Activated CD4-positive, alpha-beta T cell treated with anti-CD3 and anti-CD28 coated beads, Interleukin-2, amount 10 ng/mL, durations not matched to agents 7 days and 5 days (primary cell): ENCODE measurements around the gene NPR1. TPM values are rescaled to one million over a fixed set of nuclear protein-coding genes. Genes with fewer than 3 reads are reported as not detected.
A peak's percentile ranks its signal among the peaks of the same experiment; 100 is the strongest.
"Not testable (repeated sequence)": the region's sequence is repeated elsewhere in the genome, so short reads cannot be mapped to it uniquely, and the experiment has no call there.

ENCODE experiments used
- CTCF ChIA-PET: fragments of 350-600 bp; sonication (Branson Sonifier 250); formaldehyde crosslinking; loops from one replicate; lab custom pipeline; 2021; ENCODE audit warnings: antibody characterized with exemption; lab: Charles Lee
- POLR2A ChIA-PET: fragments of 350-600 bp; sonication (Branson Sonifier 250); formaldehyde crosslinking; loops from one replicate; lab custom pipeline; 2021; ENCODE audit warnings: antibody characterized with exemption; lab: Charles Lee
- DNase-seq: peaks from one replicate; pipeline ENCODE4 v3.0.0-alpha.2; 2020
- H3K27ac Mint-ChIP-seq: one replicate; pipeline ENCODE4 v1.8.0; 2021; ENCODE audit warnings: mild to moderate bottlenecking, moderate library complexity, mixed read lengths
- H3K27me3 Mint-ChIP-seq: one replicate; pipeline ENCODE4 v1.8.0; 2021; ENCODE audit warnings: mixed read lengths
- H3K36me3 Mint-ChIP-seq: one replicate; pipeline ENCODE4 v1.8.0; 2021; ENCODE audit warnings: low read depth, mixed read lengths
- H3K4me1 Mint-ChIP-seq: one replicate; pipeline ENCODE4 v1.8.0; 2021; ENCODE audit warnings: mixed read lengths
- H3K4me3 Mint-ChIP-seq: one replicate; pipeline ENCODE4 v1.8.0; 2021; ENCODE audit warnings: mild to moderate bottlenecking, moderate library complexity, mixed read lengths
- H3K9me3 Mint-ChIP-seq: one replicate; pipeline ENCODE4 v1.8.0; 2021; ENCODE audit warnings: mixed read lengths
- total RNA-seq, 2 experiments: library from RNA; stranded (reverse); gene quantifications; one replicate each; pipeline ENCODE4 v1.2.3, GENCODE V29; 2021

Gene NPR1
- total RNA-seq, 2 experiments from 2014 or later, result not detected

GRCh38 chr1:153711026-153711425 lies 32.5 kb downstream of the NPR1 start:
- no peaks in the 10 kb centered on the region for H3K4me1 Mint-ChIP-seq

GRCh38 chr1:153716211-153716610 lies 37.7 kb downstream of the NPR1 start:
- H3K36me3 Mint-ChIP-seq, POLR2A ChIA-PET, H3K4me3 Mint-ChIP-seq, H3K4me1 Mint-ChIP-seq, H3K9me3 Mint-ChIP-seq, H3K27ac Mint-ChIP-seq, H3K27me3 Mint-ChIP-seq, DNase-seq, CTCF ChIA-PET: not testable (repeated sequence)

More at GRCh38 chr1:153711026-153711425, 32.5 kb downstream of the NPR1 start:
- H3K4me3 Mint-ChIP-seq, result no peak overlapping the region
- POLR2A ChIA-PET, result interaction anchor here (0.6 kb wide), 1 partner anchor 52 kb away, joined by 4 read pairs; no protein-coding TSS in a partner anchor
- no peaks in the 10 kb centered on the region for H3K9me3 Mint-ChIP-seq
- peaks cover 12% of the 10 kb centered on the region for H3K27me3 Mint-ChIP-seq
- H3K36me3 Mint-ChIP-seq, result no peaks in the 10 kb centered on the region
- DNase-seq, result no peak
- CTCF ChIA-PET, result interaction anchor here (0.6 to 1.9 kb wide), 2 partner anchors 25 to 503 kb away, joined by 4 read pairs; no protein-coding TSS in a partner anchor
- no peak overlapping the region for H3K27ac Mint-ChIP-seq

GRCh38 chr1:153717330-153717729 lies 38.8 kb downstream of the NPR1 start:
- CTCF ChIA-PET, result interaction anchor here (0.7 kb wide), 1 partner anchor 205 kb away, joined by 3 read pairs; no protein-coding TSS in a partner anchor
- POLR2A ChIA-PET, result no interaction called here
- Mint-ChIP-seq H3K27ac (no peak overlapping the region), H3K4me1 (no peaks in the 10 kb centered on the region), H3K9me3 (no peaks in the 10 kb centered on the region), H3K36me3 (no peaks in the 10 kb centered on the region), H3K4me3 (no peak overlapping the region), H3K27me3 (peaks cover 9% of the 10 kb centered on the region)
- no peak for DNase-seq

GRCh38 chr1:153723687-153724086 lies 45.2 kb downstream of the NPR1 start:
- Mint-ChIP-seq H3K4me1 (peaks cover 14% of the 10 kb centered on the region), H3K27me3 (no peaks in the 10 kb centered on the region), H3K4me3 (no peak overlapping the region), H3K36me3 (peaks cover 4% of the 10 kb centered on the region), H3K27ac (peak overlapping the region; percentile 19), H3K9me3 (no peaks in the 10 kb centered on the region)
- ChIA-PET POLR2A (no interaction called here), CTCF (no interaction called here)
- no peak for DNase-seq

GRCh38 chr1:153724634-153725033 lies 46.1 kb downstream of the NPR1 start:
- H3K27ac Mint-ChIP-seq, H3K9me3 Mint-ChIP-seq, H3K4me3 Mint-ChIP-seq, H3K36me3 Mint-ChIP-seq, DNase-seq, H3K27me3 Mint-ChIP-seq, POLR2A ChIA-PET: not testable (repeated sequence)
- H3K4me1 Mint-ChIP-seq, result peaks cover 23% of the 10 kb centered on the region
- CTCF ChIA-PET, result interaction anchor here (1.2 kb wide), 1 partner anchor 23 kb away, joined by 4 read pairs; no protein-coding TSS in a partner anchor

GRCh38 chr1:153727463-153728304 lies 49.2 kb downstream of the NPR1 start, which contains the start of gene INTS3:
Gene INTS3, plus strand, starts transcription at chr1:153728050. Its CDS starts 585 bp downstream, at chr1:153728635.
- ChIA-PET POLR2A (interaction anchor here (0.9 kb wide), 1 partner anchor 8 kb away, joined by 4 read pairs; no protein-coding TSS in a partner anchor), CTCF (interaction anchor here (0.7 to 1.8 kb wide), 3 partner anchors 12 to 16 kb away, joined by 3 to 4 read pairs (median 3); no protein-coding TSS in a partner anchor)
- H3K27me3 Mint-ChIP-seq, result no peaks in the 10 kb centered on the region
- peak within 1 kb of the TSS; percentile 91 for H3K27ac Mint-ChIP-seq
- peak within 1 kb of the TSS; percentile 94 for H3K4me3 Mint-ChIP-seq
- peaks cover 19% of the 10 kb centered on the region for H3K36me3 Mint-ChIP-seq
- H3K9me3 Mint-ChIP-seq, result no peaks in the 10 kb centered on the region
- DNase-seq, result peak; percentile 100
- H3K4me1 Mint-ChIP-seq, result peaks cover 41% of the 10 kb centered on the region

- Mint-ChIP-seq H3K36me3 (peaks cover 20% of the 10 kb centered on the region), H3K27ac (peak overlapping the region; percentile 91), H3K4me1 (peaks cover 39% of the 10 kb centered on the region), H3K27me3 (no peaks in the 10 kb centered on the region), H3K9me3 (no peaks in the 10 kb centered on the region), H3K4me3 (peak overlapping the region; percentile 94)
- peak; percentile 30 for DNase-seq
- CTCF ChIA-PET, result interaction anchor here (1.0 to 1.8 kb wide), 4 partner anchors 15 to 22 kb away, joined by 3 to 4 read pairs (median 3); no protein-coding TSS in a partner anchor
- POLR2A ChIA-PET, result interaction anchor here (0.9 kb wide), 1 partner anchor 7 kb away, joined by 4 read pairs; no protein-coding TSS in a partner anchor
Measured at GRCh38 chr1:153728305-153729066, 50.0 kb downstream of the NPR1 start.

- Mint-ChIP-seq H3K27ac (no peak overlapping the region), H3K9me3 (no peaks in the 10 kb centered on the region), H3K4me3 (peak overlapping the region; percentile 94), H3K27me3 (no peaks in the 10 kb centered on the region), H3K36me3 (peaks cover 20% of the 10 kb centered on the region), H3K4me1 (peaks cover 46% of the 10 kb centered on the region)
- ChIA-PET POLR2A (no interaction called here), CTCF (interaction anchor here (1.1 kb wide), 2 partner anchors 9 to 54 kb away, joined by 3 read pairs; no protein-coding TSS in a partner anchor)
- no peak for DNase-seq
Measured at GRCh38 chr1:153730468-153730988, 52.0 kb downstream of the NPR1 start.

GRCh38 chr1:153733970-153734369 lies 55.5 kb downstream of the NPR1 start:
- POLR2A ChIA-PET, result no interaction called here
- Mint-ChIP-seq H3K36me3 (peaks cover 18% of the 10 kb centered on the region), H3K4me1 (peaks cover 36% of the 10 kb centered on the region), H3K27ac (no peak overlapping the region), H3K4me3 (no peak overlapping the region), H3K27me3 (no peaks in the 10 kb centered on the region), H3K9me3 (no peaks in the 10 kb centered on the region)
- CTCF ChIA-PET, result interaction anchor here (0.8 to 1.7 kb wide), 4 partner anchors 9 to 252 kb away, joined by 3 to 5 read pairs (median 3); partner anchors contain the start of gene RAB13
- DNase-seq, result no peak

- Mint-ChIP-seq H3K27me3 (no peaks in the 10 kb centered on the region), H3K9me3 (no peaks in the 10 kb centered on the region), H3K4me1 (peaks cover 30% of the 10 kb centered on the region), H3K36me3 (peaks cover 13% of the 10 kb centered on the region), H3K27ac (no peak overlapping the region), H3K4me3 (no peak overlapping the region)
- CTCF ChIA-PET, result interaction anchor here (0.8 to 1.7 kb wide), 6 partner anchors 8 to 252 kb away, joined by 3 to 5 read pairs (median 3); partner anchors contain the start of gene RAB13
- DNase-seq, result no peak
- POLR2A ChIA-PET, result no interaction called here
Measured at GRCh38 chr1:153734396-153735089, 56.1 kb downstream of the NPR1 start.

- H3K27ac Mint-ChIP-seq, result no peak overlapping the region
- peaks cover 26% of the 10 kb centered on the region for H3K4me1 Mint-ChIP-seq
- peaks cover 13% of the 10 kb centered on the region for H3K36me3 Mint-ChIP-seq
- no peak overlapping the region for H3K4me3 Mint-ChIP-seq
- H3K9me3 Mint-ChIP-seq, result no peaks in the 10 kb centered on the region
- DNase-seq, result no peak
- CTCF ChIA-PET, result interaction anchor here (0.9 to 1.7 kb wide), 6 partner anchors 8 to 251 kb away, joined by 3 to 5 read pairs (median 3); partner anchors contain the start of gene RAB13
- POLR2A ChIA-PET, result no interaction called here
- no peaks in the 10 kb centered on the region for H3K27me3 Mint-ChIP-seq
Measured at GRCh38 chr1:153735090-153735420, 56.6 kb downstream of the NPR1 start.
